ENCODE data around the gene LTBP4.

GRCh38 chr19:40598121-40598917, 2.9 kb upstream of the LTBP4 start:
- TF ChIP-seq CTCF (IDR thresholded peaks at IDR 0.05) (peak; percentile 97), EZH2phosphoT487 (IDR thresholded peaks at IDR 0.05; ENCODE audit: borderline replicate concordance, low read depth) (no peak), TCF12 (IDR thresholded peaks at IDR 0.05) (no peak), GABPA (IDR thresholded peaks at IDR 0.05; ENCODE audit: low read depth) (peak; percentile 60; the same call in 1 of the 2 replicates), RFX5 (IDR thresholded peaks at IDR 0.05; ENCODE audit: low read length) (no peak), CHD2 (IDR thresholded peaks at IDR 0.05; ENCODE audit: low read length, partially characterized antibody) (peak; percentile 21), EP300 (IDR thresholded peaks at IDR 0.05; ENCODE audit: borderline replicate concordance in 1 of 2, low read depth in 1 of 2, low read length in 1 of 2) (no peak), RAD21 (IDR thresholded peaks at IDR 0.05; ENCODE audit: low read length) (peak; percentile 95), TAF1 (IDR thresholded peaks at IDR 0.05; ENCODE audit: borderline replicate concordance, low read depth, low read length) (no peak), SIN3A (IDR thresholded peaks at IDR 0.05; ENCODE audit: borderline replicate concordance, low read depth, low read length) (peak; percentile 35; the same call in 1 of the 2 replicates), YY1 (IDR thresholded peaks at IDR 0.05; ENCODE audit: low read depth) (no peak)
- TF ChIP-seq, protein P1, sequence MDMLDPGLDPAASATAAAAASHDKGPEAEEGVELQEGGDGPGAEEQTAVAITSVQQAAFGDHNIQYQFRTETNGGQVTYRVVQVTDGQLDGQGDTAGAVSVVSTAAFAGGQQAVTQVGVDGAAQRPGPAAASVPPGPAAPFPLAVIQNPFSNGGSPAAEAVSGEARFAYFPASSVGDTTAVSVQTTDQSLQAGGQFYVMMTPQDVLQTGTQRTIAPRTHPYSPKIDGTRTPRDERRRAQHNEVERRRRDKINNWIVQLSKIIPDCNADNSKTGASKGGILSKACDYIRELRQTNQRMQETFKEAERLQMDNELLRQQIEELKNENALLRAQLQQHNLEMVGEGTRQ (IDR thresholded peaks at IDR 0.05; ENCODE audit: borderline replicate concordance, low read depth, low read length): no peak
